ENCODE measurements around the gene FNBP1.
A peak's percentile ranks its signal among the peaks of the same experiment; 100 is the strongest.
"Not testable (repeated sequence)": the region's sequence is repeated elsewhere in the genome, so short reads cannot be mapped to it uniquely, and the experiment has no call there.

FNBP1 gene

GRCh38 chr9:129946246-129946995 lies 96.6 kb downstream of the FNBP1 start:
- ATAC-seq = no peak

DNA sequence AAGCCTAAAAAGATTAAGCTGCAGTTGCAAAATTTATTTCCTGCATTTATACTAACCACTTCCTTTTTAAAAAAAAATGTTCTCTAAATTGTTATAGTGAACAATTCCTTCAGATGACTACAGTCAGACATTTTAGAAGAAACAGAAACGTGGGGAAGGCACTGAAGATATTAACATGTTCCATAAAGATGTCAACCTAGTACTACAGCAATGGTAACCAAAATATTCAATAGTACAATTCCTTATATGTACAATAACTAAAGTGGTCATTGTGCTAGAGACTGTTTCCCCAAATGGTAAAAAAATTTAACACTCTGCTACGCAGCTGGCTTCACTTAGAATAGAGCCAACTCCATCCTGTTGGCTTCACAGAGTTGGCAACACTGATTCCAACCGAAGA lies 97.7 kb downstream of the FNBP1 start:
- ATAC-seq = peak in 1 of 2 donors; percentile 19

- peak; percentile 89 to 90 for ATAC-seq
Observed at GRCh38 chr9:129944506-129945116, 98.4 kb downstream of the FNBP1 start.

GRCh38 chr9:129939431-129939830 lies 103.6 kb downstream of the FNBP1 start:
- ATAC-seq = no peak

DNA sequence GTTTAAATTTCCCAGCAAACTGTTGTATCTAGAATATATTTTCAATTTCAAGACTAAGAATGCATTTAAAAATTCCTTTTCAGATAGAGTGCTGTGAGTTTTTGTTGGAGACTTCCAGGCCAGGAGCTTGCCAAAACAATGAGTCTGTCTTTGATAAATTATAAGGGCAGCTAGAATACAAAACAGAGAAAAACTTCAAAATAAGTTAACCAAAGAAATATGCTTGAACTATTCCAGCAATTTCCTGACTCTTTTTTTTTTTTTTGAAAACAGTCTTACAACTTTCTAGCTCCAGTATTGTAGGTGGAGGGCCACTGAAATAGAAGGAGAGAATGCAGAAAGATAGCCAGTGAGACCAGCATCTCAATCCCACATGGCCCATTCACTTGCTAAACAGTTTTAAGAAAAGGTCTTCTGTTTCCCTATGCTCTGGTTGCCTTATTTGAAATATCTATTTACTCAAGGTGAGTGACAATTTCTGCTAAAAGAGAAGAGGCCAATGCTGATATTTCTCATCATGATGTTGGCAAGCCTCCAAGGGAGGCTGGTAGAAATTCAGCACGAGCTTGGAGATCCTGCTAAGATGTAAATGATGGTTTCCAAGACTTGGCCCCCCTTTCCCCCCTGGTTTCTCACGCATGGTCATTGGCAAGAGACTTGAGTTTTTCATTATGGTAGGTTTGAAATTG lies 104.6 kb downstream of the FNBP1 start:
- no peak for ATAC-seq

DNA sequence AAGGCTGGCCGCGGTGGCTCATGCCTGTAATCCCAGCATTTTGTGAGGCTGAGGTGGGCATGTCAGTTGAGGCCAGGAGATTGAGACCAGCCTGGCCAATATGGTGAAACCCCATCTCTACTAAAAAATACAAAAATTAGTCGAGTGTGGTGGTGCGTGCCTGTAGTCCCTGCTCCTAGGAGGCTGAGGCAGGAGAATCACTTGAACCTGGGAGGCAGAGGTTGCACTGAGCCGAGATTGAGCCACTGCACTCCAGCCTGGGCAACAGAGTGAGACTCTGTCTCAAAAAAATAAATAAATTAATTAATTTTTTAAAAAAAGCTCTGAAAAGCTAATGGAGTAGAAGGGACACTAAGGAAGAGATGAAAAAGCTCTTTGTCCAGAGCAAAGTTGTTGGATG lies 105.1 kb downstream of the FNBP1 start:
- ATAC-seq = not testable (repeated sequence)

DNA sequence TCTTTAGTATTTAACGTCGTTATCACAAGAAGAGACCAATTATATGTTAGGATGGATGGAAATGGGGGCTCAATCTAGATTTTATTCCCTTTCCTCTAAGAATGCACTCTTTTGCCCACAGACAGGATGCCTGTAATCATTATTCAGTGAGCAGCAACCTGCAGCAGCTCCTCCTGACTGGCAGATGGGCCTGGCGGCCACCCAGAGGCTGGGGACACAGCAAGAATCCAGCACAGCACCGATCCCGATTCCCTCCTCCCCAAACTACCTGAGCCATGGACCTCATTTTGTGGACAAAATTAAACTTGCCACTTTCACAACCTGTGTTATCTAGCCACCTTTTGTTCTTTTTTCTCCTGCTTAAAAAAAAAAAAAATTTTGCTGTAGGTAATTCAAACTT lies 106.8 kb downstream of the FNBP1 start:
- ATAC-seq = no peak

GRCh38 chr9:129934780-129935179 lies 108.2 kb downstream of the FNBP1 start:
- no peak for ATAC-seq

DNA sequence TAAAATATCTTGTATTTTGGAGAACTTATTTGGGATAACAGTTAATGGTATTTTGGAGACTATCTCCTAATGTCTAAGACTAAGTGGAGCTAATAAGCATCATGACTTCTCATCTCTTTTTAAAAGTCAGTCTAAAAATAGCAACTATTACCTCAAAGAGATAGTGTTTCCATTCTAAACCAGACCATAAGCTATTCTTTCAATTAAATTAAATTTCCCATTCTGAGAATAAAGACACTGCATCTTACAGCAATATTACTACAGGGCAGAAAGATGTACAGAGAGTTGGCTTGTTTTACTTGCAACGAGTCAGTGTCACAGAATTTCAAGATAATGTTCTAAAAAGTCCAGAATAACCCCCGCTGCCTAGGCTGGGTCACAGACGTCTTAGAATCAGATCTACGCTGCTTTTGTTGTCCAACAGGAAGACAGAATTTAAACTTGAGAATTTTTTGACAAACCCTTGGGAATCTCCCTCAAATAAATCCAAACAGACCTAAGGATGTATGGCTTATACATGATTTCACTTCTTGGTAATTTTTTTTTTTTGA lies 108.9 kb downstream of the FNBP1 start:
- peak; percentile 22 for ATAC-seq

DNA sequence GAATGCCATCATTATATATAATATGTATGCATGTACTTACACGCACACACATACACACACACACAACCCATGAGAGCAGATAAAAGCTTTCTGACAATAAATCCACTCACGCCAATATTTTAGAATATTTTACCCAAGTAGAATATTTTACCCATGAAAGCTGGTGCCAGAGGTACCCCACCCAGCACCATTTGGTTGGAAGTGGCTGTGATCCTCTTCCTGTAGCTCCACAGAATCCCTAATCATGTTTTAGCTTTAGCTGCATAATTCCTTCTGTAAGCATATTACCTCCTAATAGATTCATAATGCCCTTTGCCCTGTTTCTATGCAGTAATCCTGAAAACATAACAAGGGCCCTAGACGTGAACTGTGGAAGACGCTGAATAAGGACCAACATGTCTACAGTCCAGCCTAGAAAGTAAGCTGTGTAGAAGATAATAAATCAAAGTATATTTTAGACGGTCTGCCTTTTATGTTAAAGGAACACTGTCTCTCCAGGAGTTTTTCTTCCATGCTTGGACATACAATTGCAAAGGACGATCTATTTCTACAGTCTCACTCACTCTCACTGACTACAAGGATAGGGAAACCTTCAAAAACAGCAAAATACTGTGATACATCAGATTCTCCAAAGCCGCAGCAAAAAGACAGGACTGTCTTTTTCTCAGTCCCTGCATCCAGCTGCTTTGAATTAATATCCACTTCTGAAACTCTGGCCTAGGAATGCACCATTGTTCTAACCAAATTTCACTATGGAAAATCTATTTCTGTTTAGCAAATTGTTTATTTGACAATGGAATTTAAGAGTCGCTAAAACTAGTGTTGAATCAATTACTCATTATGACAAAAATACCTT lies 109.6 kb downstream of the FNBP1 start:
- no peak for ATAC-seq

DNA sequence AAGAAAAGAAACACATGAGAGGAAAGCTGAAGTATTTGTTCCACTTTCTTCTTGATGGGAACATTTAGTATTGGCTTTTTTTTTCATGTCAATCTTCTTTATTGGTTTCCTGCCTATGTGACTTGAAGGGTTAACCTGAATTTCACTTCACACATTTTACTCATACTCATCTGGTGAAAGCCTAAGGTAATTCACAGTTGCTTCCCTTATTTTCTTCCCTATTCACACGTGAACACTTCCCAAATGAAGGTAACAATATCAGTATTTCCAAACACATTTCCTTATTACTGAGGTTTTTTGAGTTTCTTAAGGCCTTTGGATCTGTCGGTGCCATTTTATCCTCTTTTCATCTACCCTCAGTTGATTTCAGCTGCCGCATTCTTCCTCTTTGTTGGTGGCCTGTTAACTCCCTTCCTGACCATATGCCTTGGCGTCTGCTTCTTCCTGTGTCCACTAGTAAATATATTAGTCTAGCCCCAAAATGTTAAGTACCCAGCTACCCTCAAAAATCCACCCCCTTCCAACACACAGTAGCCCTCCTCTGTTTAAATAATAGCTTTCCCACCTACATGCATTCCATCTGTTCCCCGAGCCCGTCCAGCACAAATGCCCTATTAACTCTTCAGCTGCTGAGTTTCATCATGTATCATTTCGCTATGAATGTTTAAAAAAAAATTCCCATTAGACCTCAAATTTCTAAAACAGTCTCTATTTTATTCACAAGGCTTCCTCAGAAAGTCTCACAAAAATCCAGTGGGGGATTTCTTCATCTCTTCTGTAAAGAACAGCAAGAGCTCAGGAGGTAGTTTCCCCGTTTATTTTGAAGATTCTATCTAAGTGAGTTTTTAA lies 110.5 kb downstream of the FNBP1 start:
- ATAC-seq = peak; percentile 36 to 39

- ATAC-seq = no peak
Observed at GRCh38 chr9:129930743-129931142, 112.2 kb downstream of the FNBP1 start.

GRCh38 chr9:129929496-129930125 lies 113.4 kb downstream of the FNBP1 start:
- ATAC-seq = no peak

DNA sequence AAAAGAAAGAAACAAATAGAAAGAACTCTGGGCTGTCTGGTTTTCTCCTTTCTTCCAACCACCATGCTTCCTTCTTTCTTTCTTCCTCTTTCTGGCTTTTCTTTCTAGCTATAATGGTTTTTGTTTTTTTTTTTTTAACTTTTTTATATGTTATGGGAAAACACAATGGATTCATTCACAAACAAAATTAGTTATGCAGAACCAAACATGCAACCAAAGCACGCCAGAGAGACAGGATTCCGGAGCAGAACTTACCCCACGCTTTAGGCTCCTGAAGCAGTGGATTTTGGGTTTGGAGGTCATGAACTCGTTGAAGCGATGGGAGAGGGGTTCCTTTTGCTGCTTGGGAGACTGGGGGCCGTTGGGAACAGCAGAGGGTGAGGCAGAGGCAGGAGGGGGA lies 119.4 kb downstream of the FNBP1 start:
- no peak for ATAC-seq

DNA sequence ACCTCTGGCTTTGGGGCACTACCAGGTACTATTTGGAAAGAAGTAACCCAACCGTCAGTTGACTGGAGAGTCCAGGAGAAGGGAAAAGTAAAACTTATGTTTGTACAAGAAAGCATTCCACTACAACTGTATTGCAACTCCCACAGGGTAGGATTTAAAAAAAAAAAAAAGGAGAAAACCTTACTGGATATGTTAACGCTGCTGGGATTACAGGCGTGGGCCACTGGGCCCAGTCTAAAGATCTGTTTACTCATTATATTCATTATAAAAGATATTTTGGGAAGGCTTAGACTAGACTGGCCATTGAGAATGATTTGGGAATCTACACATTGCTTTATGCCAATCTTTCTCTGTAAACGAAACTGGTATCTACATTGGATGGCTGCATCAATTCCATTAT lies 121.1 kb downstream of the FNBP1 start:
- no peak for ATAC-seq

DNA sequence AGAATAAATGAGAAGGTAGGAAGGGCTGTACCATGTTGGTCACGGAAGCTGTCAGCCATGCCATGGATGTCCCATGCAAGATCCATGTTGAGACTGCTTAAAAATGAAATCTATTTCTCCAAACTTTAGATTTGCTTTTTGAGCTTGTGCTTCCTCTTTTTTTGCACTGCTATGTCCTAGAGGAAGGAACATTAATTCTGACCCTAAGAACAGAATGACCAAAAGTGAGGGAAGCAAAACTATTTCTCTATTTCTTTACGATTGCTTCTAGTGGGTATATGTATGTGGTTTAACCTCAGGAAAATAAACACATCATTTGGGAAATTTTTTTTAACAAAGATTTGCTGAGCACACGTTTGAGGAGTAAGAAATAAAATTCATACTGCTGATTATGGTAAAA lies 123.1 kb downstream of the FNBP1 start:
- no peak for ATAC-seq

DNA sequence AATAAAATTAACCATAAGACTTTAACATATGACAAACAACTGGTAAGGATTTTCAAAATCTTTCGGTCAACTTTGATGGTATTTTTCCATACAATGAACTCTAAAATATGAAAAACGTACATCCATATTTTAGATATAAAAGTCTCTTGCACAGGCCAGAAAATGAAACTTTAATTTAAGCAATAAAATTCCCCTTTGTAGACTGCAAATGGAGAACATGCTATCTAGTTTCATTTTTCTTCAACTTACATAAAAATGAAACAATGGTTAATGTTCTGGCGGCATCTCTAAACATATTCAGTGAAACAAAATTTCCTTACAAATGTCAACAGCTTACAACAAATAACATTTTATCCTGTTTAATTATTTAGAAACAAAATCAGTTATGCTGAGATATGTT lies 123.7 kb downstream of the FNBP1 start:
- ATAC-seq = no peak

GRCh38 chr9:129918296-129918950 lies 124.6 kb downstream of the FNBP1 start:
- no peak for ATAC-seq

- ATAC-seq = no peak
Observed at GRCh38 chr9:129916707-129917106, 126.3 kb downstream of the FNBP1 start.

- ATAC-seq = no peak
Observed at GRCh38 chr9:129914051-129914450, 128.9 kb downstream of the FNBP1 start.
